Nucleus accumbens (tissue), 56 donors: ENCODE measurements around the gene FBXO9.

Experiments used
- DNase-seq, 56 donors: peaks; one replicate each; lab custom pipeline; 2025; lab: John Stamatoyannopoulos, UW

Gene FBXO9

GRCh38 chr6:53086302-53086701, 21.1 kb downstream of the FBXO9 start:
- no peak for DNase-seq

DNA sequence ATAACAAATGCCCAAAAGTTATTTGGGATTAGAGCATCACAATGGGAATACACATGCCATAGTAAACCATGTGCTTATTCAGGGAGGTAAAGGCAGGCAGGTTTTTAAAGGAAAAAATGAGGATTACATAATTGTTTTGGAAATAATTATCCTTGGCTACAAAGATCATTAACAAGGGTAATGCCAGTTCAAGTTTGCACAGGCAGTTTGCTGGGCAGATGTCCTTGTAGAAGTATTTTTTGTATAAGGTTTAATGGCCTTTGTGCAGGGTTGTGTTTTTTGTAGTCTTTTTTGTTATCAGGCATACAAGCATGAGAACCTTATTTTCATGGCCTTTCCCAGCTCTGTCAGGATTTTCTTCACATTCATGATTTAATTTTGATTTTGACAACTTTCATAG, 24.7 kb downstream of the FBXO9 start:
- DNase-seq = no peak

DNA sequence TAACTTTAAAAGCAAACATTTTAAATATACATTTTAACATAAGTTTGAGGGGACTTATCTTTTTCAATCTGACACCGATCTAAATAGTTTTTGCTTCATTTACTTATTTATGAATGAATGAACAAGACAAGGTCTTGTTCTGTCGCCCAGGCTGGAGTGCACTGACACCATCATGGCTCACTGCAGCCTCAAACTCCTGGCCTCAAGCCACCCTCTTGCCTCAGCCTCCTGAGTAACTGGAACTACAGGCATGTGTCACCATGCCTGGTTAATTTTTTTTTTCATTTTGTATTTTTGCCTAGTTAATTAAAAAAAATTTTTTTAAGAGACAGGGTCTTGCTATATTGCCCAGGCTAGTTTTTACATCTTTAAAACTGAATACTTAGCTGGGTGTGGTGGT, 25.4 kb downstream of the FBXO9 start:
- DNase-seq = peak in 1 of 56 donors; percentile 12

- DNase-seq = no peak
Measured at GRCh38 chr6:53095270-53095669, 30.1 kb downstream of the FBXO9 start.

DNA sequence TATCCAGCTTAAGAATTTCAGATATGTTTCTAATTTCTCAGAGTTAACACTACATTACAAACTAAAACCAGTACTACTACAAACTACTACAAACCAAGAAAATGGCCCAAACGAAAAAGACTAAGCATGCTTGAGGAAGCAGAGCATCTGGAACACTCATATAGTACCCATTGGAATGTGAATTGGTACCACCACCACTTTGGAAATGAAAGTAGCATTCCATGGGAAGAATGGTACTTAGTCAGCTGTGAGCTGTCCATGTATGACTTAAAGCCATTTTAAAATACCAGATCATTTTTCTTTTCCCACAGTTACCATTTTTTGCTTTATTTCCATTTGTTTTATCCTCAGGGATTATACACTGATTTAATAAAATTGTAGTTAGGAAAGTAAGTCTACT, 30.5 kb downstream of the FBXO9 start:
- DNase-seq = no peak

GRCh38 chr6:53100561-53100960, 35.4 kb downstream of the FBXO9 start:
- no peak for DNase-seq

DNA sequence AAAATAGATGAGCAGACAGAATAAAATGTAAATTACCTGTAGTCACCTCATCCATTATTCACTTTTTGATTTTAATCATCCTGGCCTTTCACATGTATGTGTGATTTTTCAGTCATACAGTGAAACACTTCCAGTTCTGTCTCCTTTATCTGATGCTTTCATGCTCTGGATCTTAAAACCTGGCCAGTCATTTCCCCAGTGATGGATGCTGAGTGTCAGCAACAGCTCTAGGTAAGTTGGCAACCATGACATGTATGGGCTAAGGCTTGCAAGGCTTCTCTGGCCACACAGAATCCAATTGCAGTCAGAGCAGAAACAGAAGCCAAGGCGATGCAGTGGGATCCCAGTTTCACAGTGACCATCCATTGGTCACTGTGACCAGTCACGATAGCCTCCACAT, 35.8 kb downstream of the FBXO9 start:
- no peak for DNase-seq

- DNase-seq = peak in 1 of 56 donors; percentile 4
Measured at GRCh38 chr6:53103993-53104675, 38.9 kb downstream of the FBXO9 start.

DNA sequence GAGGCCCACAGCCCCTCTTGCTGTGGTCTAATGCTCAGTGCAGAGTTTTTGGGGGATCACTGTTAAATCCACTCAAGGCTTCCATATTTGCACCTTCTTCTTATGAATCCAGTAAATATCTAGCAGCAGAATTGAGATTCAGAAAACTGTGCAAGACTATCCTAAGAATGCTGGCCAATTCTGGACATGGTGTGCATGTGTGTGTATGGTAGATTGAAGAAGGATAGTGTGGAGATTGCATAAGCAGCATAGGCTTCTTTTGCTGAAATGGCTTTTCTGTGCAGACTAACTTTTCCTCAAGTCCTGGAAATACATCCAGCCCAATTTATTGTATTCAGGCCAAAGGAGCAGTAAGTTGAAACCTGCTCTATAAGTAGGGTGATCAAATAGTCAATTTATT, 39.7 kb downstream of the FBXO9 start:
- no peak for DNase-seq

- no peak for DNase-seq
Measured at GRCh38 chr6:53107091-53107490, 41.9 kb downstream of the FBXO9 start.

DNA sequence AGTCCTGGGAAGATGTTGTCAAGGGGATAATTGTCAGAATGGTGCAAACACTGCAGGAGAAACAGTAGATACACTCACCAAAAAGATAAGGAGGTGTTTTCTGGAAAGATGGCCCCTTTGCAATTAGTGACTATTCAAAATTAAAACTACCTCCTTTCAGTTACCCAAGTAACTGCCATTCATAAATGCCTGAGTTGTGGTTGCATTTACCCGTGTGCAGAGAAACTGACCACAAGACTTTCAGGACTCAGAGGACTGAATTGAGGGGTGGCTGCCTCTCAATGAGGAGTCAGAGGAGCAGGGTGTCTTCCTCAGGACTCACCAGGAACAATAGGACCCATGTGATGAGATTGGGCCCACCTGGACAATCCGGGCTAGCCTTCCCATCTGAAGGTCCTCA, 44.4 kb downstream of the FBXO9 start:
- DNase-seq = no peak

DNA sequence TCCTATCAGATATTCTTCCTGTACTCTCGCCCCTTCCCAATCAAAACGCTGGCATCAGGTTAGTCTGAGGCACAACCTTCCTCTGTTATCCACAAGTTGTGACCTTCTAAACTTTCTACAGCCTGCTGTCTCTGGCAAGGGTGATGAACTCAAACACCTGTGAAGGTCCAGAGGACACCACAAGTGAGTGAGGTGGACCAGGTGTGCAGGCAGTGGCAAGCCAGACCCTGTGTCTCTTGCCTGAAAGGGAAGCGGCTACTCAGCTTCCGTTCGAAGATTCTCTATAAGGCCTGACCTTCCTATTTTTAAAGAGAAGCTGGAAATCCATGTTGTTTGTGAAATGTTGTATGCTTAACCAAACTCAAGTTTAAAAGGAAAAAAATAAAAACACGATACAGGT, 46.7 kb downstream of the FBXO9 start:
- no peak for DNase-seq

DNA sequence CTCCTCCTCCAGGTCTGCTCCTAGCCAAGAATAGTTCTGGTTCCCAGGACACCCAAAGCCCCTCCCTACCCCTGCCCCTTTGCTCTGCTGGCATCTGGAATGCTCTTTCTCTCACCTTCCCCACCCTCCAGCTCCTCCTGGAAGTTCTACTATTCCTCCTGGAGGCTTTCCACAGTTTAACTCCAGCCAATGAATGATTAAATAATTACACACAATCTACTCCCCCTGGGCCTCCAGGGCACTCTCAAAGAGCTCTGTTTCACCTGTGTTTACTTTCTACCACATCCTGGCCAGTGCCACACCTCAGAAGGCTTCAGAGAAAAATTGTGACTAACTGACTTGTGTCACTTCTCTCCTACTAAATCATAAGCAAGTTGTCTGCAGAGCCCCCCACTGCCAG, 47.2 kb downstream of the FBXO9 start:
- no peak for DNase-seq

DNA sequence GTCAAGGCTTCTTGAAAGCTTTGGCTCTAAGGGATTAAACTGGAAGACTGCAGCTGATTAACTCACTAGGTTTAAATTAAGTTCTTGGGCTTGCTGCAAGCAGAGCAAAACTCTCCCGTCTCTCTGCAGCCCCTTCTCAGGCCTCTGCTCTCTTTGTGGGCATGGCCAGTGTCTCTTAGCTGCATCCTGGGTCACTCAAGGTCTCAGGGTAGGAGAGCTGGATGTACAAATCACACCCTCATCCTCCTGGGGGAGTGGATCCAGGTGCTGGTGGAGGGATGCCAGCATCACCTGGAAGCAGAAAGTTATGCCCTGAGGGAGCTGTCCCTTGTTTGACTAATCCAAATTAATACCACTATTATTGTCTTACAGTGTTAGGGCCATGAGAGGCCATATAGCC, 47.7 kb downstream of the FBXO9 start:
- no peak for DNase-seq

GRCh38 chr6:53113742-53114141, 48.5 kb downstream of the FBXO9 start:
- DNase-seq = no peak

DNA sequence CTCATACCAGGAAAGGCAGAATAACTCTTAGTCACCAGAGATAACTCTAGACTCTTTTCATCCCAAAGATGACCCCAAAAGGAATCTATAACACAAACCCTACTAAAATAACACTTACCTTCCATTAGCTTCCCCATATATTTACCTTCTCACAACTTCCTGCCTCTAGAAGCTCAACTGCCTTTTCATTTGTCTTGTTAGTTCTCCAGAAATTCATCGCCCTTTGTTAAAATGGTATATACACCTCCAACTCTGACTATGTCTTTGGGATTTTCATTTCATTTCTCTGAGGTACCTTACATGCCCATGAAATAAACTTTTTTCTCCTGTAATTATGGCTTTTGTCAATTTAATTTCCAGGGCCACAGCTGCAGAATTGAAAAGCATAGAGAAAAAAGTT, 49.9 kb downstream of the FBXO9 start:
- no peak for DNase-seq

DNA sequence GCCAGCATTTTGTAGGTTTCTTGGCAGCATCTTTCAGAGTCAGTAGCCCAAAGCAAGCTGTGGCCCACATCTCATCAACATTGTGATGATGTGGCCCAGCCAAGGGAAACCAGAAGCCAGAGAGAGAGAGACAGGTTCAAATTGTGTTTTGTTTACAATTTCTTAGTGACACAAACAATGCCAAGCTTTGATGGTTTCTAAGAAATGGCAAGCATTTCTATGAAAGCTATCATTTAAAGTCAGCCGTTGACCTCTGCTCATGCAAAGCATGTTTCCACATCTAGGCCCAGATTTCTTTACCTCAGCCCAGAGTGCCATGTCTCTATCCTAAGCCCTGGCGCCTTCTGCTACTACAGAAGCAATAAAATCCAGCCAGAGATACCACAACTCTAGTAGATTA, 50.5 kb downstream of the FBXO9 start:
- DNase-seq = no peak

GRCh38 chr6:53119349-53119748, 54.1 kb downstream of the FBXO9 start:
- no peak for DNase-seq

GRCh38 chr6:53119772-53120409, 54.7 kb downstream of the FBXO9 start:
- no peak for DNase-seq

GRCh38 chr6:53124131-53124800, 59.1 kb downstream of the FBXO9 start:
- DNase-seq = no peak

GRCh38 chr6:53125276-53125675, 60.1 kb downstream of the FBXO9 start:
- no peak for DNase-seq

GRCh38 chr6:53128842-53129241, 63.6 kb downstream of the FBXO9 start:
- no peak for DNase-seq
